SK-N-SH treated with all-trans-retinoic acid at 6 μM for 48 hours (cell line): ENCODE results near the gene FAAP100.

ENCODE experiments used
- ARNTL ChIP-seq: fragments of 450-650 bp; formaldehyde crosslinking; IDR thresholded peaks from 2 replicates; pipeline ENCODE4 v1.5.0; 2020; ENCODE audit warnings: low read depth, mild to moderate bottlenecking, moderate library complexity, borderline replicate concordance
- BACH2 ChIP-seq: fragments of 250-450 bp; sonication (Bioruptor Pico); IDR thresholded peaks from 2 replicates; pipeline ENCODE4 v1.9.0; 2021; ENCODE audit warnings: mild to moderate bottlenecking, borderline replicate concordance
- ESRRG ChIP-seq: fragments of 250-450 bp; sonication (Bioruptor Pico); IDR thresholded peaks from 2 replicates; pipeline ENCODE4 v1.6.1; 2021; ENCODE audit warnings: mild to moderate bottlenecking
- PATZ1 ChIP-seq: fragments of 250-450 bp; sonication (Bioruptor Pico); IDR thresholded peaks from 2 replicates; pipeline ENCODE4 v1.8.0; 2020; ENCODE audit warnings: mild to moderate bottlenecking, moderate library complexity, borderline replicate concordance
- RARB ChIP-seq: fragments of 250-450 bp; sonication (Bioruptor Pico); IDR thresholded peaks from 2 replicates; pipeline ENCODE4 v1.8.0; 2021; ENCODE audit warnings: mild to moderate bottlenecking, moderate library complexity
- ZC3H10 ChIP-seq: fragments of 250-450 bp; sonication (Bioruptor Pico); IDR thresholded peaks from 2 replicates; pipeline ENCODE4 v1.5.1; 2021; ENCODE audit warnings: mild to moderate bottlenecking, moderate library complexity
- ZNF565 ChIP-seq: fragments of 450-650 bp; formaldehyde crosslinking; conservative IDR thresholded peaks from 2 replicates; pipeline ENCODE4 v1.5.0; 2020; ENCODE audit warnings: low read depth, mild to moderate bottlenecking, moderate library complexity
- ZNF70 ChIP-seq: fragments of 450-650 bp; formaldehyde crosslinking; IDR thresholded peaks from 2 replicates; pipeline ENCODE4 v1.5.0; 2020; ENCODE audit warnings: mild to moderate bottlenecking, moderate library complexity
- ZNF8 ChIP-seq: fragments of 450-650 bp; formaldehyde crosslinking; IDR thresholded peaks from 2 replicates; pipeline ENCODE4 v1.5.0; 2020; ENCODE audit warnings: mild to moderate bottlenecking, moderate library complexity
- TF ChIP-seq, protein P1 (sequence below): fragments of 250-450 bp; sonication (Bioruptor Pico); IDR thresholded peaks from 2 replicates; pipeline ENCODE4 v1.5.1; 2020; ENCODE audit warnings: low read depth, mild to moderate bottlenecking, moderate library complexity

DNA sequence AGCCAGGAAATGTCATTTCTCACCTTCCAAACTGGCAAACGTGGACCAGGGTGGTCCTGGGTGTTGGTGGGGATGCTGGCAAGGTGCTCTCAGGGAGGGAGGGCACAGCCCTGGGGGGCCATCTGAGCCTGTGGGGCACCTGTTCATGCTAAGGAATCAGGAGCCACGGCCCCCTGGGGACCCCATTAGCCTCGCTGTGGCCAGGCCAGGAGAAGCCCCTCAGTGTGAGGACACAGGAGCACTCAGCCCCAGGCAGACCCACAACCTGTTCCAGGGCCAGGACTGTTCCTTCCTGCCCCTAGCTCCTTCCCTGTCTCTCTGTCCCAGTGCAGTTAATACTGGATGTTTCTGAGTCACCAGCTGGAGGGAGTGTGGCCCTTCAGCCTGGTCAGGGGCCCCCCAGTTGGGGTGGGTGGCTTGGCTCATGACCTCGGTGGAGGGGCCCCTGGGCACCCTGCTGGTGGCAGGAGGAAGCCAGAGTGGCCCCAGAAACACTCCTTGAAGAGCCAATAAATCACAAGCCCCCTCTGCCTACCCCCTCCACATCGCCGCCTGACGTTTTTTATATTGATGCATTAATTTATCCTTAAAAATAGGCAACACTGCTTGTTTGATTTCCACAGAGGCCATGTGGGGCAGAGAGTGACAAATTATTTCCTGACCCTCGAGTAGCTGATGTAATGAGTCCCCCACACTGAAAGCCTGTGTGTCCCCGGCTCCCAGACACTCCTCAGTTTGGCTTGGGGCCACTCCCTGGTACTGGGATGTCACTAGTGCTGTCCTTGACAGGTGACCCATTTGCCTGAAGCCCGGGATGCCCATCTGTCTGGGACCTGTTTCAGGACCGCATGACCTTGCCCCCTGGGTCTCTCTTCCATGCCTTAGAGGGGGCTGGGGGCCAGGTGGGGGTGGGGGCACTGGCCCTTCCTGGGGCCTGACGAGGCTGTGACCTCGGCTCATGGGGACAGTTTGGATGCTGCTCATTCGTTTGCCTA is 61.9 kb downstream of the FAAP100 start:
- TF ChIP-seq ARNTL (no peak), PATZ1 (CRISPR knock-in tag) (no peak), ZC3H10 (CRISPR knock-in tag) (no peak), ZNF565 (no peak), RARB (CRISPR knock-in tag) (no peak), BACH2 (CRISPR knock-in tag) (no peak), ZNF70 (CRISPR knock-in tag) (no peak), ZNF8 (CRISPR knock-in tag) (no peak), ESRRG (CRISPR knock-in tag) (no peak)
- TF ChIP-seq, protein P1, sequence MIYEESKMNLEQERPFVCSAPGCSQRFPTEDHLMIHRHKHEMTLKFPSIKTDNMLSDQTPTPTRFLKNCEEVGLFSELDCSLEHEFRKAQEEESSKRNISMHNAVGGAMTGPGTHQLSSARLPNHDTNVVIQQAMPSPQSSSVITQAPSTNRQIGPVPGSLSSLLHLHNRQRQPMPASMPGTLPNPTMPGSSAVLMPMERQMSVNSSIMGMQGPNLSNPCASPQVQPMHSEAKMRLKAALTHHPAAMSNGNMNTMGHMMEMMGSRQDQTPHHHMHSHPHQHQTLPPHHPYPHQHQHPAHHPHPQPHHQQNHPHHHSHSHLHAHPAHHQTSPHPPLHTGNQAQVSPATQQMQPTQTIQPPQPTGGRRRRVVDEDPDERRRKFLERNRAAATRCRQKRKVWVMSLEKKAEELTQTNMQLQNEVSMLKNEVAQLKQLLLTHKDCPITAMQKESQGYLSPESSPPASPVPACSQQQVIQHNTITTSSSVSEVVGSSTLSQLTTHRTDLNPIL (CRISPR knock-in tag): no peak
